Stomach (tissue), 9 donors: Measurements from ENCODE around the gene PTPRM. TPM values are rescaled to one million over a fixed set of nuclear protein-coding genes. Genes with fewer than 3 reads are reported as not detected.

Experiments used
- DNase-seq, 2 donors: peaks; one replicate each; pipeline versions ENCODE4 v3.0.0 to v3.0.0-alpha.2; 2013 to 2019
- H3K27ac ChIP-seq, 5 donors: fragments of 200-600 bp in 4 of 5; sonication (generic) in 4 of 5; one replicate each; pipeline ENCODE4 v1.5.1; 2013 to 2019; ENCODE audit warnings: mild to moderate bottlenecking in 1 of 5, moderate library complexity in 1 of 5
- H3K27me3 ChIP-seq, 3 donors: fragments of 200-600 bp; sonication (generic); one replicate each; pipeline ENCODE4 v1.5.1; 2017 to 2019; ENCODE audit warnings: mixed run types in 1 of 3
- H3K36me3 ChIP-seq, 4 donors: fragments of 200-600 bp; sonication (generic); 1 replicate in 3 of 4; 2 replicates in 1 of 4; pipeline ENCODE4 v1.5.1; 2016 to 2019
- H3K4me1 ChIP-seq, 4 donors: fragments of 200-600 bp; sonication (generic); one replicate each; pipeline ENCODE4 v1.5.1; 2016 to 2019
- H3K4me3 ChIP-seq, 4 donors: fragments of 200-600 bp; sonication (generic) in 3 of 4; one replicate each; pipeline ENCODE4 v1.5.1; 2016 to 2019; ENCODE audit warnings: mild to moderate bottlenecking in 1 of 4
- H3K9me3 ChIP-seq, 4 donors: fragments of 200-600 bp; sonication (generic); one replicate each; pipeline ENCODE4 v1.5.1; 2016 to 2019
- EP300 ChIP-seq: sonication (generic); formaldehyde crosslinking; IDR thresholded peaks from one replicate; pipeline ENCODE4 v1.6.1; 2017; ENCODE audit warnings: antibody characterized with exemption
- POLR2A ChIP-seq, 4 donors: fragments of 450-650 bp; IDR thresholded peaks; one replicate each; pipeline ENCODE4 v1.6.1; 2016; ENCODE audit warnings: antibody characterized with exemption in 4 of 4, control low read depth in 2 of 4, mild to moderate bottlenecking in 1 of 4, moderate library complexity in 1 of 4
- POLR2AphosphoS5 ChIP-seq, 3 donors: sonication (generic); formaldehyde crosslinking; IDR thresholded peaks; one replicate each; pipeline ENCODE4 v1.6.1; 2016; ENCODE audit warnings: antibody characterized with exemption in 3 of 3
- WGBS, 5 donors: extraction: QIAGEN DNeasy Blood & Tissue Kit in 3 of 5; methylation state at CpG; one replicate each; pipeline versions ENCODE4 v1.1.5 to v1.1.7; 2013 to 2018; 5-methylcytosine and 5-hydroxymethylcytosine counted together
- intact Hi-C: fragments of 100-400 bp; cut with DNase I; formaldehyde crosslinking; loops from one replicate; pipeline ENCODE4 v1.15.1; 2023; ENCODE audit warnings: low total_unique reads
- polyA plus RNA-seq, 3 donors: library from polyadenylated mRNA; stranded (reverse); fragments of 200-250 nt; gene quantifications; one replicate each; pipeline ENCODE4 v1.2.3, GENCODE V29; 2013
- total RNA-seq, 5 donors: library from RNA; depleted of rRNA; stranded (reverse); fragments of >200 nt; gene quantifications; one replicate each; pipeline versions ENCODE4 v1.1.0 to v1.2.3, GENCODE V29; 2014 to 2016
- TF ChIP-seq, protein P1 (sequence below), 7 experiments: fragments of 450-650 bp in 4 of 7; fragments of 200-600 bp in 3 of 7; sonication (generic) in 3 of 7; IDR thresholded peaks; one replicate each; pipeline ENCODE4 v1.5.1; 2016 to 2019; ENCODE audit warnings: antibody characterized with exemption in 7 of 7, control low read depth in 2 of 7, mild to moderate bottlenecking in 1 of 7
- donor health status: healthy with polysubstance abuse.
- donor health status: Bipolar disorder and iron deficiency.
- donor health status: healthy.

The PTPRM gene
- total and polyA plus RNA-seq, 8 donors, result 7.5 to 246 (median 58.2) TPM

DNA sequence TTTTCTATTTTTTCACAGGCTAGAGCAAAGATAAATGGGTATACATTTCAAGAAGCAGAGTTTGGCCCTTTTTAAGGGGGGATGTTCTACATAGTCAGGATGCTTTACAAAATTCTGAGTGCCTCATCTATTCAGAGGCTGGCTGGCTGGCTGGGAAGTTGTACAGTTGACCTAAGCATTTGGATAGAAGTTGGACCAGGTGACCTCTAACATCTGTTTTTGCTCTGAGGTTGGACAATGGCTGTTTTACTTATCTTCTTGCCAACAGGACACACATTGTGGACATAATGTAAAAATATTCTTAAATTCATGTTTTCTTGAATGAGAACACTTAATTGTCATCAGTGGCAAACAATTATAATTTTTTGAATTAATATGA, 205.4 kb downstream of the PTPRM start:
- Histone ChIP-seq H3K27me3 (no peaks in the 10 kb centered on the region), H3K27ac (peak overlapping the region in 1 of 5 donors; percentile 8), H3K36me3 (no peaks in the 10 kb centered on the region), H3K9me3 (no peaks in the 10 kb centered on the region), H3K4me3 (no peak overlapping the region), H3K4me1 (peaks cover 0 to 31% (median 14%) of the 10 kb centered on the region in 4 donors)
- DNase-seq, result peak in 1 of 2 donors; percentile 35
- TF ChIP-seq POLR2A (IDR thresholded peaks at IDR 0.05) (no peak), POLR2AphosphoS5 (IDR thresholded peaks at IDR 0.05) (no peak), EP300 (no peak)
- TF ChIP-seq, protein P1, sequence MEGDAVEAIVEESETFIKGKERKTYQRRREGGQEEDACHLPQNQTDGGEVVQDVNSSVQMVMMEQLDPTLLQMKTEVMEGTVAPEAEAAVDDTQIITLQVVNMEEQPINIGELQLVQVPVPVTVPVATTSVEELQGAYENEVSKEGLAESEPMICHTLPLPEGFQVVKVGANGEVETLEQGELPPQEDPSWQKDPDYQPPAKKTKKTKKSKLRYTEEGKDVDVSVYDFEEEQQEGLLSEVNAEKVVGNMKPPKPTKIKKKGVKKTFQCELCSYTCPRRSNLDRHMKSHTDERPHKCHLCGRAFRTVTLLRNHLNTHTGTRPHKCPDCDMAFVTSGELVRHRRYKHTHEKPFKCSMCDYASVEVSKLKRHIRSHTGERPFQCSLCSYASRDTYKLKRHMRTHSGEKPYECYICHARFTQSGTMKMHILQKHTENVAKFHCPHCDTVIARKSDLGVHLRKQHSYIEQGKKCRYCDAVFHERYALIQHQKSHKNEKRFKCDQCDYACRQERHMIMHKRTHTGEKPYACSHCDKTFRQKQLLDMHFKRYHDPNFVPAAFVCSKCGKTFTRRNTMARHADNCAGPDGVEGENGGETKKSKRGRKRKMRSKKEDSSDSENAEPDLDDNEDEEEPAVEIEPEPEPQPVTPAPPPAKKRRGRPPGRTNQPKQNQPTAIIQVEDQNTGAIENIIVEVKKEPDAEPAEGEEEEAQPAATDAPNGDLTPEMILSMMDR (IDR thresholded peaks at IDR 0.05), result no peak
- intact Hi-C loops, result no loop called here

DNA sequence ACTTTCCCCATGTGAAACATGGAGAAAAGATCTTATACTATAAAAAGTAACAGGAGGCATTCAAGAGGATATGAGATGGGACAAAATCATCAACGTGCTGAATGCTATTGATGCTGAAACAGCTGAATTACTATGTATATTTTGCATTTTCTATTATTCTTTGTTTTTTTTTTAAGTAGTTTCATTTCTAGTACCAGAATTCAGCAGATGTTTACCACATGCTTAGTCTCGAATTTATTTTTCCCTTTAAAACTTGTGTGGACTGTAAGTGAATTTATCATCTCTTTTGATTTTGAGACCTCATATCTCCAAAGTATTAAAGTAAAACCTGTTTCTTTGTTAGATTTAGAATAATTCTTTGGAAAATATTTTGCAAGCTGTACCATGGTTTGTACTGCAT, 205.8 kb downstream of the PTPRM start:
- TF ChIP-seq POLR2A (IDR thresholded peaks at IDR 0.05) (no peak), POLR2AphosphoS5 (IDR thresholded peaks at IDR 0.05) (no peak), EP300 (no peak)
- TF ChIP-seq, protein P1 (IDR thresholded peaks at IDR 0.05), result no peak
- Histone ChIP-seq H3K9me3 (no peaks in the 10 kb centered on the region), H3K27me3 (no peaks in the 10 kb centered on the region), H3K4me3 (no peak overlapping the region), H3K36me3 (no peaks in the 10 kb centered on the region), H3K27ac (no peak overlapping the region), H3K4me1 (peaks cover 0 to 31% (median 14%) of the 10 kb centered on the region in 4 donors)
- 67 to 83% (median 74%) methylated on average over 2 of the region's 2 CpGs for WGBS, 5 donors
- intact Hi-C loops, result no loop called here
- no peak for DNase-seq

DNA sequence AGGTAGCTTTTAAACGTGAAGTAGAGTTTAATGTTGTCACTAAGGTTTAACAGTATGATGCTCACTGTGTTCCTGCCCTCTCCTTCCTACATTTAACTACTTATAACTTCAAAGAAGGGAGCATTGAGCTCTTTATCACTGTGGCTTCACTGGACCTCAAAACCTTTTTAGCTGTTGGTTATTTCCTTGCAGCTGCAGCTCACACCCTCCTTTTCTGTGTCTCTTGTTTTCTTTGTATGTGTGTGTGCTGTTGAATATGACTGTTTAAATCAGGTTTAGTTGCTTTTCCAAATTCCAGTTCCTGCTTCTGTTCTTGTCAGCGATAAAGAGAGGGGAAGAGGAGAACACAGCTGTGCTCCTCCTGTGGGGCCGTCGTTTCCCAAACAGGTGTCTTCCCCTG, 208.0 kb downstream of the PTPRM start:
- Histone ChIP-seq H3K9me3 (no peaks in the 10 kb centered on the region), H3K36me3 (no peaks in the 10 kb centered on the region), H3K4me1 (peaks cover 0 to 28% (median 14%) of the 10 kb centered on the region in 4 donors), H3K27me3 (no peaks in the 10 kb centered on the region), H3K4me3 (no peak overlapping the region), H3K27ac (no peak overlapping the region)
- TF ChIP-seq EP300, result no peak
- no peak for TF ChIP-seq POLR2A (IDR thresholded peaks at IDR 0.05)
- no peak for TF ChIP-seq POLR2AphosphoS5 (IDR thresholded peaks at IDR 0.05)
- TF ChIP-seq, protein P1 (IDR thresholded peaks at IDR 0.05), result no peak
- no peak for DNase-seq
- intact Hi-C loops, result no loop called here
- 51 to 73% (median 68%) methylated on average over 4 of the region's 4 CpGs for WGBS, 5 donors

DNA sequence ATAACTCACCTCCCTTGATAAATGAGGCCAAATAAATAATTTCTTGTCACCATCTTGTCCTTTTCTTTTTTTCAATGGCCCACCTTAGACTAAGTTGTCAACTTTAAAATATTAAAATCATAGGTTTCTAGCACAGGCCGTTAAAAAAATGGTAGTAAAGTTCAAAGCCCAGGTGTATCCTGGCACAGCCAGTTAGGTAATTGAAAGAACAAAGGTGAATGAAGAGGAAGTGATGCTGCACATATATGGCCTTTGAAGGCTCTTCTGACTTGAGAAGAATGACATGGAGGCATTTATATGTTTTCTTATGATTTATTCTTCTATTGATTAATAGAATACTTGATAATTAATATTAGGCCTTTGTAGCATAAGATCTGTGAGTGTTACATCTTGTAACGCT, 208.7 kb downstream of the PTPRM start:
- intact Hi-C loops, result no loop called here
- H3K4me3 ChIP-seq, result no peak overlapping the region
- peaks cover 0 to 21% (median 11%) of the 10 kb centered on the region in 4 donors for H3K4me1 ChIP-seq
- no peaks in the 10 kb centered on the region for H3K9me3 ChIP-seq
- H3K36me3 ChIP-seq, result no peaks in the 10 kb centered on the region
- DNase-seq, result no peak
- no peak for TF ChIP-seq EP300
- TF ChIP-seq POLR2A (IDR thresholded peaks at IDR 0.05), result no peak
- TF ChIP-seq POLR2AphosphoS5 (IDR thresholded peaks at IDR 0.05), result no peak
- TF ChIP-seq, protein P1 (IDR thresholded peaks at IDR 0.05), result no peak
- H3K27me3 ChIP-seq, result no peaks in the 10 kb centered on the region
- WGBS, 5 donors, result 70 to 85% (median 75%) methylated on average over 2 of the region's 2 CpGs
- H3K27ac ChIP-seq, result no peak overlapping the region
